Measurements from ENCODE around the gene TMEM50B.
"Not testable (repeated sequence)": the region's sequence is repeated elsewhere in the genome, so short reads cannot be mapped to it uniquely, and the experiment has no call there.

Gene TMEM50B

DNA sequence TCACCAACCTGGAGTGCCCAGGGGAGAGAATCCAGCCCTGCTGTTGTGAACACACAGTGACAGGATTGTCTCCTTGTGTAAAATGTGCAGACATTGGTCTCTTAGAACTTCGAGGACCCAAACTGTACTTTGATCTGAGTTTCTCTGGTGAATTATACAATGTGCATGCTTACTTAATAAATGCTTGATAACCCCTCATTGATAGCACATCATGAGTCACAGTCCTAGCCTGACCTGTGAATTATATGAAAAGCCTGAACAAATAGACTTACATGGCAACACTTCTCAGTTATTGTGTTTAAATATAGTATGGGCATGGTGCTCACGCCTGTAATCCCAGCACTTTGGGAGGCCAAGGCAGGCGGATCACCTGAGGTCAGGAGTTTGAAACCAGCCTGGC, 53.9 kb downstream of the TMEM50B start:
- no peak for DNase-seq

DNA sequence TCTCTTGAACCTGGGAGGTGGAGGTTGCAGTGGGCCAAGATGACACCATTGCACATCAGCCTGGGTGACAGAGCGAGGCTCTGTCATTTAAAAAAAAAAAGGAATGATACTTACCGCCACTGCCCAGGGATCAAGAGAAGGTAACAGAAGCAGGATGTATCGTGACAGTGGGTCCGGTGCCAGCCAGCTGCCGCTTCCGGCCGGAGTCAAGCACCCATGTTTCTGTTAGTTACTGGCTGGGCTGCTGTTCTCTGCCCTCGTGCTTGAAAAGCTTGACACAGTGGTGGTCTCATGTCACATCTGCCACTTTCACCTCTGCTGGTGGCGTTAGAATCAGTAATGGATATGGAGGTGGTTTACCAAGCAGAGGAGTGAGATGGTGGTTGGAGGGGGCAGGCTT, 55.6 kb downstream of the TMEM50B start:
- DNase-seq, result no peak

GRCh38 chr21:33421713-33422393, 57.9 kb downstream of the TMEM50B start:
- no peak for DNase-seq

GRCh38 chr21:33419538-33420123, 60.1 kb downstream of the TMEM50B start:
- no peak for DNase-seq

DNA sequence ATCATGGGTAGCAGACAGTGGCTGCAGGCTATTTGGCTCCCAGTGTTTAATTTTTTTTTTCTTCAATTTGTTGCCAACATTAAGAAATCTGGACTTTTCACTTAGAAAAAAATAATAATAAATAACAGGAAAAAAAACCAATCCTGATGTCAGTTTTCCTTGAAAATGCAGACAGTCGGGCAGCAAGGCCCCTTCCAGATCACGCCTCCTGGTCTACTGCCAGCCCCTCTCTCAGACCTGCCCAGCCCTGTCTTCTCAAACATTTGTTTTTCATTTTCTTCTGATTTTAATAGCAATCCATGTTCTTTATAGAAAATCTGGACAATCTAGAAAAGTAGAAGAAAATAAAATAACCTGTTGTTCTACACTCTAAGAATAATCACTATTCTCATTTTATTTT, 61.1 kb downstream of the TMEM50B start:
- DNase-seq, result no peak

- DNase-seq, result no peak
These were observed 64.8 kb downstream of the TMEM50B start for GRCh38 chr21:33414926-33415325.

DNA sequence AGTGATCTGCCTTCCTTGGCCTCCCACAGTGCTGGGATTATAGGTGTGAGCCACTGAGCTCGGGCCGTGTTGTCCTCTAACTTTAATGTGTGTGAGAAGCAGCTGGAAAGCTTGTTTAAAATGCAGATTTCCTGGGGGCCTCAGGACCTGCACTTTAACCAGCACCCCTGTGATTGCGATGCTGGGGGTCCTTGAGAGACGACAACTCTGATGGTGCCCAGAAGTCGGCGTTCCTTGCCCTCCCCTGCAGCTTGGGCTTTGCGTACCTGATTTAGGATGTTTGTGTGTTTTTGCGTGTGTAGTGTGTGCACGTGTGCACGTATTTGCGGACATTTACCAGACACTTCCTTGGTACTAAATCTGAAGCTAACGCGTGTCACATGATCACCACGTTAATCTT, 65.7 kb downstream of the TMEM50B start:
- no peak for DNase-seq

DNA sequence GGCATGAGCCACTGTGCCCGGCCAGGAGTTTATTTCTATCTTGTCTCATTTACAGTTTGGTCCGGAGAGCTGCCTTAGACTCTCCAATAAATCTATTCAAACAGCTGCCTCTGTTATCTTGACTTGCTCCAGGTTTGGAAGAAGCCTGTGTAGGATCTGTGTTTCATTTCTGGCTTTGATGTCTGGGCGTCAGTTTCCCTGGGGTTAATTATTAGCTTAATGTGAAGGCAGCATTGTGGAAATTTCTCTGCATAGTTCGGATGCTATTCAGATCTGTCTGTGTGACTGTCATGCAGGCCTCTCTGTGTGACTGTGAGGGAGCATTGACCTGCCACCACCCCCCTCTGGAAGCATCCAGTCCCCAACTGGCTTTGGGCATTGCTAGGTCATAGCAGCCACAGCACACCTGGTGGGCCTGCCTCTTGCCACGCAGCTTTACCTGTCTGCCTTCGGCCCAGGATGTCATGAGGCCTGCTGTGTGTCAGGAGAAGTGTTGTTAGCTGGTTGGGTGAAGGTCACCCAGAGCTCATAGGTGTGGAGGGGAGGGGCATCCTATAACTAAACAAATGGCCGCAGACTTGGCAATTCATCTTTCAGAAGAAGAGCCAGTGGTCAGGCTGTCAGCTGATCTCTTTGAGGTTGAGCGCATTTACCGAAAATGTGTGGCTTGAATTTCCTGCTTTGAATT, 66.8 kb downstream of the TMEM50B start:
- DNase-seq, result no peak

DNA sequence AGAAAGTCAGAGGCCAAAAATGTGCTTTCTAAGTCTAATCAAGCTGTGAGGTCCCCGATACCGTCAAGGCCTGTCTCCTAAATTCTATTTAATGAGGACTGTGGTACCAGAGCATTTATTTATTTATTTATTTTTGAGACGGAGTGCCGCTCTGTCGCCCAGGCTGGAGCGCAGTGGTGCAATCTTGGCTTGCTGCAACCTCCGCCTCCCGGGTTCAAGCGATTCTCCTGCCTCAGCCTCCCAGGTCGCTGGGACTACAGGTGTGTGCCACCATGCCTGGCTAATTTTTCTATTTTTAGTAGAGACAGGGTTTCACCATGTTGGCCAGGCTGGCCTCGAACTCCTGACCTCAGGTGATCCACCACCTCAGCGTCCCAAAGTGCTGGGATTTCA, 67.3 kb downstream of the TMEM50B start:
- not testable (repeated sequence) for DNase-seq

DNA sequence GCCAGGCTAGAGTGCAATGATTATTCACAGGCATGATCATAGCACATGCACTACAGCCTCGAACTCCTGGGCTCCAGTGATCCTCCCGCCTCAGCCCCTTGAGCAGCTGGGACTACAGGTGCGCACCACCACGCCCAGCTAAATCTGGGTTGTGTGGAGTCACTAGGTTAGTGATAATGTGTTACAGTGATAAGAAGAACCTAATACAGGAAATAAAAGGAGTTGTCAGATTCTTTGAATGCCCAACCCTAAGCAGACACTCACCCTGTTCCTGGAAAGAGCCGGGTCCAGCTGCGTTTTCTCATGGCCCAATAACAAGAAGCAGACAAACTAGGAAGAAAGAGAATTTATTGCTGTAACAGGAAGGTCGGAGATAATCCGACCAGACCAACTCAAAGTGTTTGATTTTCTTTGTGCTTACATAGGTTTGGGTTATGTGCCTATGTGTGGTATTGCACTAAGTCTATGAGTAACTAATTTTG, 67.8 kb downstream of the TMEM50B start:
- DNase-seq, result no peak

- DNase-seq, result no peak
These were observed 73.3 kb downstream of the TMEM50B start for GRCh38 chr21:33406493-33406892.

DNA sequence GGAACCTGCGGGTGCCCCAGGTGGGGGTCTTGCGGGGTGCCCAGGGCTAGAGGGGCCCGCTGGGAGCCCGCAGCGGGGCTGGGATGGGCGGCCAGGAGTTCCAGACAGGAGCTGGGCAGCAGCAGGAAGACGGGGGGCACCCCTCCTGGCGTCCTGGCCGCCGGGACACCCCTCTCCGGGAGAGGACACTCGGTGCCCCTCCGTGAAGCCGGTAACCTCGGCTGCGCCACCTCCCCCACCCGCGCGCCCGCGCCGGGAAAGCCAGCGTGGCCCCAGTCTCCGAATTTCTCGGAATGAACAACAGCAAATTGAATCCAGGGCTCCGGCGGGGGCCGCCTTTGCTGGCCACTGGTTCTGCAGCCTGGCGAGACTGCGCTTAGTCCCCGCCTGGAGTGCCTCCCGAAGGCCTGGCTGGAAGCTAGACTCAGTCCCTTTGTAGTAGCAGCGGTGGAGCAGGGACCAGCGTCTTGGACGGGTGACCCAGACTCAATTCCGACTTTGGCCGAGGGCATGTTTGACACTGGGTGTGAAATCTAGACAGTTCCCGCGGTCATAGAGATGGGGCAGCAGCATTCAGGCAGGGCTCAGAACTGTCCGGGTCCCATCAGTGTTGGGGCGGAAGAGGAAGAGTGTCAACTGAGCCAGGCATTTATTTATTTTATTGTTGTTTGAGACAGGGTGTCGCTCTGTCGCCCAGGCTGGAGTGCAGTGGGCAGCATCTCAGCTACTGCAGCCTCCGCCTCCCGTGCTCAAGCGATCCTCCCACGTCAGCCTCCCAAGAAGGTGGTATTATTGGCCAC, 75.8 kb downstream of the TMEM50B start:
- DNase-seq, result peak in 3 of 4 experiments; percentile 9 to 36 (median 35)

GRCh38 chr21:33403128-33403785, 76.5 kb downstream of the TMEM50B start, which contains the start of gene IFNGR2:
Gene IFNGR2 (plus strand): TSS chr21:33403413. CDS start chr21:33403544, 131 bp downstream.
- DNase-seq, result peak in 2 of 4 experiments; percentile 35 to 60

- peak in 1 of 4 experiments; percentile 20 for DNase-seq
These were observed 77.5 kb downstream of the TMEM50B start for GRCh38 chr21:33402001-33402979.

DNA sequence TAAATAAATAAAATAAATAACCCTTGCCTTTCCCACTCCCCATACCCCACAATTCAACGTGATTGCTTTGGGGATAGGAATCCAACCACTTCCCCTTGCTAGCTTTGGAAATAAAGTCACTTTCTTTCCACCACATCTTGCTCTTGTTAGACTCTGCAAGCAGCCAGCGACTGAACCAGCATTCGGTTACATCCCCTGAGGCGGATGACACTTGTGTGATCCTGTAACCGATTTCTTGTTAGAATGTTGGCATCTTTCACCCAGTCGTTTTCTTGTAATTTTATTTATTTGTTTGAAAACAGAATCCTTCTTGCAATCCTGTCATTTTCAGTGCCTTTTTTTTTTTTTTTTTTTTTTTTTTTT, 78.2 kb downstream of the TMEM50B start:
- DNase-seq, result no peak
